Mesothelial cell of epicardium (in vitro differentiated cells): ENCODE measurements around the gene AGTRAP. TPM values are rescaled to one million over a fixed set of nuclear protein-coding genes. Genes with fewer than 3 reads are reported as not detected.

Source experiments
- DNase-seq, 2 experiments: peaks; one replicate each; pipeline ENCODE4 v3.0.0; 2021; ENCODE audit warnings: low spot score in 2 of 2; ENCODE audit not compliant: unreplicated experiment in 2 of 2
- H3K27ac Mint-ChIP-seq: 2 replicates; pipeline ENCODE4 v1.8.0; 2021; ENCODE audit warnings: mixed read lengths
- H3K27me3 Mint-ChIP-seq: 2 replicates; pipeline ENCODE4 v1.8.0; 2021; ENCODE audit warnings: low read depth, mixed read lengths
- H3K36me3 Mint-ChIP-seq: 2 replicates; pipeline ENCODE4 v1.8.0; 2021; ENCODE audit warnings: mixed read lengths
- H3K4me1 Mint-ChIP-seq: 2 replicates; pipeline ENCODE4 v1.8.0; 2021; ENCODE audit warnings: mixed read lengths
- H3K4me3 Mint-ChIP-seq: 2 replicates; pipeline ENCODE4 v1.8.0; 2021; ENCODE audit warnings: mild to moderate bottlenecking, moderate library complexity, mixed read lengths
- H3K9me3 Mint-ChIP-seq: 2 replicates; pipeline ENCODE4 v1.8.0; 2021; ENCODE audit warnings: mixed read lengths
- CTCF ChIP-seq: fragments of 200-600 bp; sonication (generic); IDR thresholded peaks from one replicate; pipeline ENCODE4 v1.5.0; 2021; ENCODE audit warnings: antibody characterized with exemption; ENCODE audit not compliant: unreplicated experiment
- total RNA-seq: library from RNA; stranded (reverse); gene quantifications from 3 replicates; pipeline ENCODE4 v1.2.1, GENCODE V29; 2021

The AGTRAP gene
- total RNA-seq, 1 donor from 2014 or later, result 29.0 TPM

GRCh38 chr1:11730429-11730891 is 5.5 kb upstream of the AGTRAP start:
- H3K27ac Mint-ChIP-seq, result peak overlapping the region; percentile 71
- H3K9me3 Mint-ChIP-seq, result no peaks in the 10 kb centered on the region
- H3K4me3 Mint-ChIP-seq, result no peak overlapping the region
- no peaks in the 10 kb centered on the region for H3K36me3 Mint-ChIP-seq
- H3K27me3 Mint-ChIP-seq, result no peaks in the 10 kb centered on the region
- H3K4me1 Mint-ChIP-seq, result peaks cover 24% of the 10 kb centered on the region
- DNase-seq, result no peak
- TF ChIP-seq CTCF, result no peak

GRCh38 chr1:11731691-11732283 is 4.1 kb upstream of the AGTRAP start:
- H3K27me3 Mint-ChIP-seq, result no peaks in the 10 kb centered on the region
- H3K27ac Mint-ChIP-seq, result peak overlapping the region; percentile 71
- H3K36me3 Mint-ChIP-seq, result no peaks in the 10 kb centered on the region
- H3K4me1 Mint-ChIP-seq, result peaks cover 27% of the 10 kb centered on the region
- peak in 1 of 2 experiments; percentile 70 for DNase-seq
- H3K4me3 Mint-ChIP-seq, result peak overlapping the region; percentile 50
- no peak for TF ChIP-seq CTCF
- H3K9me3 Mint-ChIP-seq, result no peaks in the 10 kb centered on the region

GRCh38 chr1:11733306-11733705 is 2.6 kb upstream of the AGTRAP start:
- TF ChIP-seq CTCF, result no peak
- H3K9me3 Mint-ChIP-seq, result no peaks in the 10 kb centered on the region
- H3K36me3 Mint-ChIP-seq, result no peaks in the 10 kb centered on the region
- DNase-seq, result no peak
- H3K4me1 Mint-ChIP-seq, result peaks cover 37% of the 10 kb centered on the region
- no peaks in the 10 kb centered on the region for H3K27me3 Mint-ChIP-seq
- H3K4me3 Mint-ChIP-seq, result no peak overlapping the region
- H3K27ac Mint-ChIP-seq, result no peak overlapping the region

GRCh38 chr1:11735531-11735853 is 444 bp upstream of the AGTRAP start:
- Mint-ChIP-seq H3K4me1 (peaks cover 27% of the 10 kb centered on the region), H3K36me3 (no peaks in the 10 kb centered on the region), H3K27ac (peak overlapping the region; percentile 56), H3K27me3 (no peaks in the 10 kb centered on the region), H3K9me3 (no peaks in the 10 kb centered on the region), H3K4me3 (peak overlapping the region; percentile 94)
- TF ChIP-seq CTCF, result no peak
- no peak for DNase-seq

- peak overlapping the region; percentile 94 for H3K4me3 Mint-ChIP-seq
- H3K27ac Mint-ChIP-seq, result peak overlapping the region; percentile 44
- no peak for TF ChIP-seq CTCF
- no peak for DNase-seq
- H3K4me1 Mint-ChIP-seq, result peaks cover 17% of the 10 kb centered on the region
- H3K27me3 Mint-ChIP-seq, result no peaks in the 10 kb centered on the region
- no peaks in the 10 kb centered on the region for H3K9me3 Mint-ChIP-seq
- no peaks in the 10 kb centered on the region for H3K36me3 Mint-ChIP-seq
These were observed 1.1 kb downstream of the AGTRAP start for GRCh38 chr1:11736746-11737639.
